HG03520 (cell line): ENCODE measurements around the gene ADAMTS3.

Source experiments
- ATAC-seq: cut with Tn5 transposase; IDR thresholded peaks from one replicate; pipeline ENCODE4 v1.9.1; 2021; ENCODE audit warnings: mild to moderate bottlenecking, moderate library complexity; ENCODE audit not compliant: unreplicated experiment

The ADAMTS3 gene

DNA sequence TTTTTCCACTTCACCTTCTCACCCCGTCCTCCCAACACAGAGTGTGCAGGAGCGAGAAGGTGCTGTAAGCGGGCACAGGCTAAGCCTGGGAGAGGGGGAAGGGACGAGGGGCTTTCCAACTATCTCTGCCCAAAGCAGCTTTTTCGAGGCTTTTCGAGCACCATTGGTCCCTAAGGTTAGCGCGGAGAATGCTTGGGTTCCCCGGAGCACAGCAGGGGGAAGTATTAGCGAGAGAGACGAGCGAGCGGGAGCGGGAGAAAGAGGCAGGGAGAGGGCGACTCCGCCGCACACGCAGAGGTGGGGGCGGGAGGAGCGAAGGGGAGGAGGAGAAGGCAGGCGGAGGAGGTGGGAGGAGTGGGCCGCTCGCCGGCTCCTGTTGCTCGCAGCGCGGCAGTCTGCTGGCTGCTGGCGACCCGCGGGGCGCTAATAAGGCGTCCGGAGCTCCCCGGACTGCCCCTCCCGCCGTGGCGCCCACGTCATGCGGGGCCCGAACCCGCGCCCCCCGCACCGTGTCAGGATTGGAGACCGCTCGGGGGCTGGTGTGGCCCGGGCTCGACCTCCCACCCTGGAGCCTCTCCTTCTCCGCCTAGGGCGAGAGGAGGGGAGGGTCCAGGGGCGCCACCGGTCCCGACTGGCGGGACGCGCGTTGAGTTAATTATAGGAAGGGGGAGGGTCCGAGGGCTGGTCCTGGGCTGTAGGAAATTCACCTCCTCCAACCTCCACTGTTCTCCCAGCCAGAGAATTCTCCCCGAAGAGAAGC lies at the start of gene ADAMTS3:
TSS of gene ADAMTS3 (minus strand) at position 263 of the 760 bp plus-strand sequence. CDS start 459 bp downstream, outside the sequence.
- ATAC-seq: no peak

DNA sequence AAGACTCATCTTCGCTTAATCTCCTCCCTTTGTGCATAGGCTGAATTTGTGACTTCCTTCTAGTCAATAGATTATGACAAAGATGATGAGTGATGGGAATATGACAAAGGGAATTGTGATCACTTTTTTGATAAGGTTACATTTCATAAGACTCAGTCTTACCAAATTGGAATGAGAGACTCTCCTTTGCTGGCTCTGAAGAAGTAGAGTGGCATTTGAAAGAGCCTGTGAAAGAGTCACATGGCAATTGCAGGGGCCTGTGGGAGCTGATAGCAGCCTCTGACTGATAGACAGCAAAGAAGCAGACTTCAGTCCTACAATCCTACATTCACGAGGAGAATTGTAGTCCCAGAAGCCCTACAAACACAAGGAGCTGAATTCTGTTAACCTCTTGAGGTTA lies 44.9 kb upstream of the ADAMTS3 start:
- ATAC-seq: no peak

GRCh38 chr4:72606751-72607150 lies 37.7 kb upstream of the ADAMTS3 start:
- ATAC-seq: no peak

GRCh38 chr4:72604324-72604723 lies 35.3 kb upstream of the ADAMTS3 start:
- ATAC-seq: no peak

- ATAC-seq: no peak
These were observed 33.7 kb upstream of the ADAMTS3 start for GRCh38 chr4:72602396-72603376.

DNA sequence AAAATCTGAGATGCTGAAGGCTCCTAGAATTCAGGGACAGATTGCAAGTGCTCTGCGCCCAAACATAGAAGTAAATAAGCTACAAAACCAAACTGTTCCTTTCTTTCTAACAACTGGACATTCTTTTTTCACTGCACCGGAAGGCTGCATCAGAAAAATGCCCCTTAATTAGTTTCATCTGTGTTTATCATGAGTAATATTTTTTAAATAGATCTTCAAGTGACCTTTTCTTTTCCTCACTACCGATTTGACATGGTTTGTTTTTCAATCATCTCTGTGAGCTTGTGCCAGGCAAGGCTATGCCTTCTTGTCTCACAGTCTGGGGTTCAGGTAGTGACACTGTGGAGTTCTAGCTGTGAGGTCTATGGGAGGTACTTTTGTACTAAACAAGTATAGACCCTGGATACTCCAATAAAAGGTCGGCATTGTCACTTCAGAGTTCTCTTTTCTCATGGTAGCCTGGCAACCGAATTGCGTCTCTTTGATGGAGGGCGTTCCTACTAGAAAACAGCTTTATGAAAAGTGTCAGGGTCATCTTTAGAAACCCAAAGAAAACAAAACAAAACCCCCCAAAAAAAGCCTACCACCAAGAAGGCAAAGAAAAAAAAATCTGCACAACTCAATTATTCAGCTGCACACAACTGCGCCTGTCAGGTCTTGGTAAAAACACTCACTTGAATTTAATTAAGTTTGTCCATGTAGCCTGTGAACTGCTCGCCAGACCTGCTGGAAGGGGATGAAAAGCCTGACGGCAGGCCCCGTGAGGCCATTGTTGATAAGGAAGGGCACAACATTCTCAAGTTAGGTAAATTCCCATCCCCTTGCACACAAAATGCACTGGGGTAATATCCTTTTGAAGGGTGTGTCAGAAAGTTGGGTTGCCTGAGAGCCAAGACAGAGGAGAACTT lies 22.8 kb upstream of the ADAMTS3 start:
- ATAC-seq: no peak

DNA sequence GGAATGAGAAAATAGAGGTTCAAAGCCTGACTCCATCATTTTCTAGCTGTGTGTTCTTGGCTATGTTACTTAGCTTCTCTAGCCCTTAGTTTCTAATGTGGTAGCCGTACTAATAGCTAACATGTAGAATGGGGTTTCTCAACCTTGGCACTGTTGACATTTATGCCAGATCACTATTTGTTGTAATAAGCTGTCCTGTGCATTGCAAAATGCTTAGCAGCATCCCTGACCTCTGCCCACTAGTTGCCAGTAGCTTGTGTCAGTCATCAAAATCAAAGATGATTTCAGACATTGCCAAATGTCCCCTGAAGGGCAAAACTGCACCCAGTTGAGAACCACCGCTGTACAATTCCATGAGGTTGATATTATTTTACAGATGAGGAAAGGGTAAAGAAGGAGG lies 18.3 kb upstream of the ADAMTS3 start:
- ATAC-seq: no peak

DNA sequence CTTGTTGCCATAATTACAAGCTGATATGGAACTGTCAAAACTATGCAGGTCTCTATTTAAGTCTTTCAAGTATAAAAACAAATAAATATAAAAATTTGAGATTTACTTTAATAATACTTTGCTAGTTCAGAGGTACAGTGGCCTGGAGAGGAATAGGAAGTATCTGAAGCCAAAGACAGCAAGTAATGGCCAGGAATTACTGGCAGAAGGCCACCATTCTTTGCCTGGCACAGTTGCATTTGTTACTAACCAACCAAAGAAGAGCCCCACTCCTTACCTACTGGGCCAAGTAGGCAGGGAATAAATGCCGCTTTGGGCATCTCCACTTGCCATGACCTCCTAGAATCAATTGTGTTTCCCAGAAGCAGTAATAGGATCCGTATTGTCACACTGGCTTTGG lies 13.8 kb upstream of the ADAMTS3 start:
- ATAC-seq: no peak

- no peak for ATAC-seq
These were observed 8.2 kb upstream of the ADAMTS3 start for GRCh38 chr4:72577211-72577610.

- no peak for ATAC-seq
These were observed 2.3 kb upstream of the ADAMTS3 start for GRCh38 chr4:72571337-72571736.

DNA sequence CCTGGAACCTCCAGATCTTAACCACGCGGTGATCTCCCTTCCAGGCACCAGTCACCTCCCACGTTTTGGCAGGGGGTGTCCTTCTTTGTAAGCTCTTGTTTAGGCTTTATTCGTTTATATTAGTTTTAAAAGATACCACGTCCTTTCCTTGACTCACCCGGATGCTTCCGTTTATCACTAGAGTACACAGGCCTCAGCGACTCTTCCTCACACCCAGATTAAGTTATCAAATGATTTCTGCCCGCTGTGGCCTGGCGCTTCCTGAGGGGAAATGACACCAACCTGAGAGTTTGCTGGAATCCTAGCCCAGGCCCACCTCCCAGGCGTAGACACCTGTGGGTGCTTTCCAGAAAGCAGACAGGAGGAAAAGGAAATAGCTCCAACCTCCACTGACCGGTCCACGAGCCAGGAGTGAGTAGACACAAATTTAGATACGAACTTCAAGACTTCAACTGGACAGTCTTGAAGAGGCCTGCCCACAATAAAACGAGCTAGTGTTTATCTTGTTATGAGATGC lies 756 bp upstream of the ADAMTS3 start:
- no peak for ATAC-seq

DNA sequence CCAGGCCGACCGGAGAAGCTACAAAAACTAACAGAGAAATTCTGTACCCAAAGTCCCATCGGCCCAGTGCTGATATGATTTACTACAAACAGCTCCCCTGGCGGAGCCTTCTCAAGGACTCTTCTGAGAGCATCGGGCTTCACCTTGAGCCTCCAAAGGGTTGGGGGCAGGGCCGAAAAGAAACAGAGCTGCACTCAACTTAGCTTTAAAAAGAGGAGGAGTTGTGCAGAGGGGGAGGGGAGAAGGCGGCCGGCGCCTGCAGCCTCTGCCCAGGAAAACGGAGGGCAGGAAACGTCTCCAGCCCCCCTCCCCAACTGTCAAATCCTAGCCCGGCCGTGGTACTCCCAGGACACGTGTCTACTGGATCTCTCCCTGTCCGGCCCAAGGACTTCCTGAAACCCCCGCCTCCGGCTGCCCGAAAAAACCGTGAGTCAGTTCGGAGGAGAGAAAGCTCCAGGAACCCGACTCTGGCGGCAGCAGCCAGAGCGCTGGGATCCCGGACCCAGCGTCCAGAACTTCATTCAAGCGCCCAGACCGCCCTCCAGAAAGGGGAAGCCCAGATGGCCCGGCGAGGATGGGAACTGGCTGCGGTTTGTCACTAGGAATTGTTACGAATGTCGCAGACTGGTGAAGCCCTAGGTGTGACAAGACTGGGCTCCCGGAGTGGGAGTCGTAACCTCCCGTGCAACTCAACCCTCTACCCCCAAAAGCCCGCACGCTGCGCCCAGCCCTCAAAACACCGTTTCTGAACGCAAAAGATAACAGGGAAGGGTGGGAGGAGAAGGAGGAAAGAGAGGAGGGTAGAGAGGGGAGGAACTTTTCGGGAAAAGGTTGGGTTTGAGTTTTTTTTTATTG lies 973 bp downstream of the ADAMTS3 start:
- no peak for ATAC-seq

- no peak for ATAC-seq
These were observed 2.0 kb downstream of the ADAMTS3 start for GRCh38 chr4:72567036-72567435.

GRCh38 chr4:72566464-72566972 lies 2.5 kb downstream of the ADAMTS3 start:
- no peak for ATAC-seq

DNA sequence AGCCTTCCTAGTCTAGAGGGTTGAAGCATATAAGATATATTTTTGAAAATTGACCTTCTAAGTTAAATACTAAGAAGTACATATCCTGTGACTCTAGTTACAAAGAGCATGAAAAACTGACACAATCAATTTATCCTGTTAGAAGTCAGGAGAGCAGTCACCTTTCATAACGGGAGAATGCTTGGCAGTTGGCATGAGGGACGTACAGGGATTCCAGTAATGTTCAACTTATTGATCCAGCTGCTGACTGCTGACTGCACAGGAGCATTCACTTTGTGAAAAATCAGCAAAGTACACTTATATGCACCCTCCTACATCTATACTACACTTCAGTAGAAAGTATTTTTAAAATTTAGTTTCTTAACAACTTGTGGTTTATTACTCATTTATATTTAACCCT lies 4.2 kb downstream of the ADAMTS3 start:
- ATAC-seq: no peak

DNA sequence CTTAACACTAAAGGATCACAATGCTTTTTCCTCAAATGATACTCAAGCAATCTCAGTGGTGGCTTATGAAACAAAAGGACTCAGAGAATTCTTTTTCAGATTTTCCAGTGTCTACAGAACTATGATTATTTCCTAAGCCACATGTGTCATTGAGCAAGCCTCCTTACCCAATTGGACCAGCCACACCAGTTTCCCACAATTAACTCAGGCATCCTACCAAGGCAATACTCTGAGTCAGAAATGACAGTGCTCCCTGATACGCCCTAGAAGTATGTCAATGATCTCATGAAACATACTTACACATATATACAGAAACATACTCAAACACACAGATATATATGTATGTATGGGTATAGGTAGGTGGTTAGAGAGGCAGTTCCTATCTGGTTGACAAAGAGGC lies 4.8 kb downstream of the ADAMTS3 start:
- ATAC-seq: no peak

GRCh38 chr4:72558655-72559054 lies 10.4 kb downstream of the ADAMTS3 start:
- no peak for ATAC-seq

- ATAC-seq: no peak
These were observed 12.0 kb downstream of the ADAMTS3 start for GRCh38 chr4:72557021-72557420.

DNA sequence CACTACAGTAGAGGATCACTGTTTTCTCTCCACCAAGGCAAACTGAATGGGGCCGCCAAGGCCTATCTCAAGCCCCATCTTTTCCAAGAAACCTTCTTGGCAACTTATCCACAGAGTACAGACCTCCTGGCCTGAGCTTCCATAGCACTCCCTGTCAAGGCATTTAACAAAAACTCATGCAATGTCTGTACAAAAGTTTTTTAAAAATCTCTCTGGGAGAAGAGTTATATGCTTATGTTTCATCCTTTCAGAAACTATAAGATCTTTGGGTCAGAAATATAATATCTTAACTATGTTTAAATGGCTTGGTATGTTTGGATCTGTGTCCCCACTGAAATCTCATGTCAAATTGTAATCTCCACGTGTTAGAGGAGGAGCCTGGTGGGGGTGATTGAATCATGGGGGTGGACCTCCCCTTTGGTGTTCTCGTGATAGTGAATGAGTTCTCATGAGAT lies 13.6 kb downstream of the ADAMTS3 start:
- ATAC-seq: no peak
